HepG2 (cell line): ENCODE results near the gene RPE. TPM values are rescaled to one million over a fixed set of nuclear protein-coding genes. Genes with fewer than 3 reads are reported as not detected.
A peak's percentile ranks its signal among the peaks of the same experiment; 100 is the strongest.

ENCODE experiments used
- AHDC1 ChIP-seq: sonication (generic); formaldehyde crosslinking; IDR thresholded peaks from 2 replicates; pipeline ENCODE4 v1.5.1; 2020; ENCODE audit warnings: mild to moderate bottlenecking, missing genetic modification reagents, borderline replicate concordance
- BORCS8-MEF2B ChIP-seq: sonication (generic); formaldehyde crosslinking; IDR thresholded peaks from 2 replicates; pipeline ENCODE4 v1.8.0; 2022; ENCODE audit warnings: mild to moderate bottlenecking, missing genetic modification reagents
- BRCA1 ChIP-seq: sonication (generic); formaldehyde crosslinking; IDR thresholded peaks from 2 replicates; pipeline ENCODE4 v1.4.0; 2020; ENCODE audit warnings: missing genetic modification reagents
- EEA1 ChIP-seq: sonication (generic); formaldehyde crosslinking; IDR thresholded peaks from 2 replicates; pipeline ENCODE4 v1.5.1; 2020; ENCODE audit warnings: mild to moderate bottlenecking, missing genetic modification reagents, borderline replicate concordance
- HMGA1 ChIP-seq: sonication (generic); formaldehyde crosslinking; conservative IDR thresholded peaks from 2 replicates; pipeline ENCODE4 v1.4.0; 2020; ENCODE audit warnings: missing genetic modification reagents
- NFKB2 ChIP-seq: sonication (generic); formaldehyde crosslinking; IDR thresholded peaks from 2 replicates; pipeline ENCODE4 v1.4.0; 2020; ENCODE audit warnings: missing genetic modification reagents, borderline replicate concordance
- NFRKB ChIP-seq: fragments of 450-650 bp; IDR thresholded peaks from 2 replicates; pipeline ENCODE4 v1.6.1; 2017
- TRIM22 ChIP-seq: fragments of 450-650 bp; IDR thresholded peaks from 2 replicates; pipeline ENCODE4 v1.6.1; 2017
- ZMAT5 ChIP-seq: sonication (generic); formaldehyde crosslinking; IDR thresholded peaks from 2 replicates; pipeline ENCODE4 v1.5.0; 2020; ENCODE audit warnings: mild to moderate bottlenecking, low read depth, missing genetic modification reagents, borderline replicate concordance
- ZNF10 ChIP-seq: sonication (generic); formaldehyde crosslinking; IDR thresholded peaks from 2 replicates; pipeline ENCODE4 v1.4.0; 2020; ENCODE audit warnings: mild to moderate bottlenecking, low read depth, missing genetic modification reagents, borderline replicate concordance
- ZNF121 ChIP-seq: sonication (generic); formaldehyde crosslinking; IDR thresholded peaks from 2 replicates; pipeline ENCODE4 v1.5.0; 2020; ENCODE audit warnings: mild to moderate bottlenecking, missing genetic modification reagents
- ZNF232 ChIP-seq: sonication (generic); formaldehyde crosslinking; IDR thresholded peaks from 2 replicates; pipeline ENCODE4 v1.4.0; 2020; ENCODE audit warnings: missing genetic modification reagents, borderline replicate concordance
- ZNF441 ChIP-seq: sonication (generic); formaldehyde crosslinking; IDR thresholded peaks from 2 replicates; pipeline ENCODE4 v1.7.0; 2021; ENCODE audit warnings: missing genetic modification reagents, borderline replicate concordance
- polyA plus RNA-seq, 8 experiments: library from polyadenylated mRNA; depleted of rRNA in 3 of 8; stranded (reverse) in 7 of 8; unstranded in 1 of 8; fragments of >200 nt; fragmentation: Illumina TruSeq in 4 of 8; extraction: Trizol in 4 of 8; gene quantifications; 2 replicates each; pipeline versions ENCODE4 v1.2.1 to v1.2.3, GENCODE V29; 2011 to 2016; ENCODE audit warnings: low read depth in 4 of 8, missing spikeins in 1 of 8, mixed read lengths in 1 of 8; ENCODE audit not compliant: insufficient read depth in 1 of 8
- total RNA-seq, 5 experiments: library from RNA; depleted of rRNA; stranded (reverse); fragments of >200 nt; fragmentation: Illumina TruSeq; extraction: Trizol; gene quantifications; 2 replicates each; pipeline ENCODE4 v1.2.3, GENCODE V29; 2016; ENCODE audit warnings: low read depth in 1 of 5
- TF ChIP-seq, protein P1 (sequence below): sonication (generic); formaldehyde crosslinking; IDR thresholded peaks from 2 replicates; pipeline ENCODE4 v1.5.0; 2020; ENCODE audit warnings: missing genetic modification reagents
- TF ChIP-seq, protein P2 (sequence below): sonication (generic); formaldehyde crosslinking; IDR thresholded peaks from 2 replicates; pipeline ENCODE4 v1.8.0; 2022; ENCODE audit warnings: low read depth, missing genetic modification reagents
- TF ChIP-seq, protein P3 (sequence below): IDR thresholded peaks from 2 replicates; pipeline ENCODE4 v1.6.1; 2016; ENCODE audit warnings: missing genetic modification reagents, missing compliant biosample characterization

Gene RPE
- total and polyA plus RNA-seq, 2 of the 13 experiments (the other 11 are each of a cell fraction or from before 2014, with no cell fraction given), result 72.3 to 107 TPM

DNA sequence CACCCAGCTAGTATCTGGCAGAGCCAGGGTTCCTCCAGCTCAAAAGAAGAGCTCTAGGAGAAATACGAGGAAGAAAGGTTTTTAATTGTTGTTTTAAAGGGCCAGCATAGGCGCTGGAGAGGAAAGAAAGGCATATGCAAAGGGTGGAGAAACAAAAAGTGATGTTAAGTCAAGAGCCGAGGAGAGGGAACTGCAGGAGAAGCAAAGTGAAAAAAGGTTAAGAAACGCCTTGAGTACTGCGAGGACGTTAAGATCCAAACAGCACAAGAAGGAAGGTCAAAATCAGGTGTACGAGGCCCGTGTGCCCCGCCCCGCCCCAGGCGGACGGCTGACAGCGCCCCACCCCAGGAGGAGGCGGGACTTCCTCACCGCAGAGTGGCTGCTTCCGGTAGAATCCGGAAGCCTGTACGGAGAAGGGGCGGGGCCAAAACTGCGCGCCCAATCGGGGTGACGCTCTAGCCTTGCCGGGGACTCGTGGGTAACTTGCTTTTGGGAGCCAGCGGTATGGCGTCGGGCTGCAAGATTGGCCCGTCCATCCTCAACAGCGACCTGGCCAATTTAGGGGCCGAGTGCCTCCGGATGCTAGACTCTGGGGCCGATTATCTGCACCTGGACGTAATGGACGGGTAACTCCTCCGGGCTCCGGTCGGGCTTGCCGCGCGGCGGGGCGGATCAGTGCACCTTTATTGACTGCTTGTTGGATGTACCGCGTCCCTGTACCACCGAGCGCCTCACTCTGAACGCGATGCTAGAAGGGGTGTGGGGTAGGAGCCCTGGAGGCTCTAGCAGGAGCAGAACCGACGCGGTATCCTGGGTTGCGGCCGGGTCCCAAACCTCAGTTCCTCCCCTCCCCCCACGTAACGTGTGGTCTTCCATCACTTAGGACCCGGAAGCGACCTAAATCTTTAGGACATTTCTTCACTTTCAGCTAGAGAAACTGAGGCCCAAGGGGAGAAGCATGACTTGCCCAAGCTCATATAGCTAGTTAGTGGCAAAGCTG lies at the start of gene RPE (continued):
- no peak for TF ChIP-seq ZMAT5 (CRISPR knock-in tag)
- TF ChIP-seq, protein P1, sequence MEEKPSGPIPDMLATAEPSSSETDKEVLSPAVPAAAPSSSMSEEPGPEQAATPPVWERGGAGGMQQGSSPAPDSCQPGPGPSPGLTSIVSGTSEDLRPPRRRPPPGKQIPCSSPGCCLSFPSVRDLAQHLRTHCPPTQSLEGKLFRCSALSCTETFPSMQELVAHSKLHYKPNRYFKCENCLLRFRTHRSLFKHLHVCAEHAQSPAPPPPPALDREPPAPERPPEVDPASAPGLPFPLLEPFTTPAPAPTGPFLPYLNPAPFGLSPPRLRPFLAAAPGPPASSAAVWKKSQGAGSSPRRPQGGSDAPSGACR, result peak; percentile 84; the same call in 1 of the 2 replicates
- TF ChIP-seq ZNF121 (CRISPR knock-in tag), result no peak
- no peak; the same call in 1 of the 2 replicates for TF ChIP-seq AHDC1 (CRISPR knock-in tag)
- peak; percentile 88 for TF ChIP-seq BORCS8-MEF2B (CRISPR knock-in tag)
- TF ChIP-seq TRIM22, result no peak
- TF ChIP-seq HMGA1 (CRISPR knock-in tag), result no peak
- TF ChIP-seq, protein P2, sequence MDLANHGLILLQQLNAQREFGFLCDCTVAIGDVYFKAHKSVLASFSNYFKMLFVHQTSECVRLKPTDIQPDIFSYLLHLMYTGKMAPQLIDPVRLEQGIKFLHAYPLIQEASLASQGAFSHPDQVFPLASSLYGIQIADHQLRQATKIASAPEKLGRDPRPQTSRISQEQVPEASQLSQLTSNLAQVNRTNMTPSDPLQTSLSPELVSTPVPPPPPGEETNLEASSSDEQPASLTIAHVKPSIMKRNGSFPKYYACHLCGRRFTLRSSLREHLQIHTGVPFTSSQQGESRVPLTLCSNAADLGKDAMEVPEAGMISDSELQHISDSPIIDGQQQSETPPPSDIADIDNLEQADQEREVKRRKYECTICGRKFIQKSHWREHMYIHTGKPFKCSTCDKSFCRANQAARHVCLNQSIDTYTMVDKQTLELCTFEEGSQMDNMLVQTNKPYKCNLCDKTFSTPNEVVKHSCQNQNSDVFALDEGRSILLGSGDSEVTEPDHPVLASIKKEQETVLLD (CRISPR knock-in tag), result no peak
- TF ChIP-seq ZNF441 (CRISPR knock-in tag), result peak; percentile 67; the same call in 1 of the 2 replicates
- TF ChIP-seq NFKB2, result peak; percentile 88; the same call in 1 of the 2 replicates
- no peak for TF ChIP-seq ZNF10
- peak; percentile 22; the same call in 1 of the 2 replicates for TF ChIP-seq ZNF232
- no peak for TF ChIP-seq NFRKB
- TF ChIP-seq BRCA1 (CRISPR knock-in tag), result peak; percentile 83; the same call in 1 of the 2 replicates
- TF ChIP-seq, protein P3, sequence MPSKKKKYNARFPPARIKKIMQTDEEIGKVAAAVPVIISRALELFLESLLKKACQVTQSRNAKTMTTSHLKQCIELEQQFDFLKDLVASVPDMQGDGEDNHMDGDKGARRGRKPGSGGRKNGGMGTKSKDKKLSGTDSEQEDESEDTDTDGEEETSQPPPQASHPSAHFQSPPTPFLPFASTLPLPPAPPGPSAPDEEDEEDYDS (CRISPR knock-in tag), result peak; percentile 74
- no peak for TF ChIP-seq EEA1 (CRISPR knock-in tag)
